AG04450 (cell line): ENCODE results near the gene LRP1B. TPM values are rescaled to one million over a fixed set of nuclear protein-coding genes. Genes with fewer than 3 reads are reported as not detected.

ENCODE experiments used
- CTCF ChIA-PET: fragments of 300-600, 350-600 bp; formaldehyde crosslinking; extraction: SDS; loops from one replicate; lab custom pipeline; 2022; ENCODE audit warnings: antibody characterized with exemption, inconsistent platforms; lab: Charles Lee
- POLR2A ChIA-PET: fragments of 350-600 bp; formaldehyde crosslinking; extraction: SDS; loops from one replicate; lab custom pipeline; 2021; ENCODE audit warnings: antibody characterized with exemption, inconsistent platforms; lab: Yijun Ruan, JAX
- DNase-seq: peaks from one replicate; pipeline ENCODE4 v3.0.0-alpha.2; 2011; ENCODE audit warnings: low read depth, low spot score
- H3K27ac ChIP-seq: one replicate; pipeline ENCODE4 v1.5.1; 2012; ENCODE audit warnings: low read depth, low read length, control low read depth
- H3K27me3 ChIP-seq: one replicate; pipeline ENCODE4 v1.6.0; 2012; ENCODE audit warnings: low read length; ENCODE audit not compliant: control insufficient read depth, insufficient read depth
- H3K4me3 ChIP-seq: 2 replicates; pipeline ENCODE4 v1.5.1; 2011; ENCODE audit warnings: mild to moderate bottlenecking, low read depth, low read length, control low read depth
- H3K9me3 ChIP-seq: 2 replicates; pipeline ENCODE4 v1.5.1; 2012; ENCODE audit warnings: low read length; ENCODE audit not compliant: control insufficient read depth, insufficient read depth
- polyA plus RNA-seq: library from polyadenylated mRNA; depleted of rRNA; stranded (reverse); fragments of >200 nt; gene quantifications from 2 replicates; pipeline ENCODE4 v1.2.3, GENCODE V29; 2011
- TF ChIP-seq, protein P1 (sequence below): IDR thresholded peaks from 2 replicates; pipeline ENCODE4 v1.5.1; 2011; ENCODE audit warnings: low read depth, low read length, control low read depth, inconsistent platforms

LRP1B gene
- polyA plus RNA-seq, 1 experiment = 0.15 TPM

DNA sequence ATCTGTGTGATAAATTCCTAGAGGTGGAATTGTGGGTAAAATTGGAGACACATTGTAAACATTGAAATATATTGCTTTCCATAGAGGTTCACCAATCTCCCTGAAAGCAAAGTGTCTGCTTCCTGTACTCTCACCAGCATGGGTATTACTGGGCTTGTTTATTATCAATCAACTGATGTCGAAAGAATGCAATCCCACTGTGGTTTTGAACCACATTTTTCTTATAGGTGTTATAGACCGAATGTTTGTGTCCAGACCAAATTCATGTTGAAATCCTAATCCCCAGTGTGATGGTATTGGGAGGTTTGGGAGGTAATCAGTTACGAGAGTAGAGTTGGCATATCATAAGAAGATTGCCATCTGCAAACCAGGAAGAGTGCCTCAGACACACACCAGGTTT lies 1212.4 kb downstream of the LRP1B start:
- Histone ChIP-seq H3K9me3 (no peaks in the 10 kb centered on the region), H3K4me3 (no peak overlapping the region), H3K27ac (no peak overlapping the region), H3K27me3 (no peaks in the 10 kb centered on the region)
- POLR2A ChIA-PET = no interaction called here
- no peak for DNase-seq
- CTCF ChIA-PET = interaction anchor here (0.7 kb wide), 1 partner anchor 251 kb away, joined by 3 read pairs; no protein-coding TSS in a partner anchor
- TF ChIP-seq, protein P1, sequence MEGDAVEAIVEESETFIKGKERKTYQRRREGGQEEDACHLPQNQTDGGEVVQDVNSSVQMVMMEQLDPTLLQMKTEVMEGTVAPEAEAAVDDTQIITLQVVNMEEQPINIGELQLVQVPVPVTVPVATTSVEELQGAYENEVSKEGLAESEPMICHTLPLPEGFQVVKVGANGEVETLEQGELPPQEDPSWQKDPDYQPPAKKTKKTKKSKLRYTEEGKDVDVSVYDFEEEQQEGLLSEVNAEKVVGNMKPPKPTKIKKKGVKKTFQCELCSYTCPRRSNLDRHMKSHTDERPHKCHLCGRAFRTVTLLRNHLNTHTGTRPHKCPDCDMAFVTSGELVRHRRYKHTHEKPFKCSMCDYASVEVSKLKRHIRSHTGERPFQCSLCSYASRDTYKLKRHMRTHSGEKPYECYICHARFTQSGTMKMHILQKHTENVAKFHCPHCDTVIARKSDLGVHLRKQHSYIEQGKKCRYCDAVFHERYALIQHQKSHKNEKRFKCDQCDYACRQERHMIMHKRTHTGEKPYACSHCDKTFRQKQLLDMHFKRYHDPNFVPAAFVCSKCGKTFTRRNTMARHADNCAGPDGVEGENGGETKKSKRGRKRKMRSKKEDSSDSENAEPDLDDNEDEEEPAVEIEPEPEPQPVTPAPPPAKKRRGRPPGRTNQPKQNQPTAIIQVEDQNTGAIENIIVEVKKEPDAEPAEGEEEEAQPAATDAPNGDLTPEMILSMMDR = no peak

DNA sequence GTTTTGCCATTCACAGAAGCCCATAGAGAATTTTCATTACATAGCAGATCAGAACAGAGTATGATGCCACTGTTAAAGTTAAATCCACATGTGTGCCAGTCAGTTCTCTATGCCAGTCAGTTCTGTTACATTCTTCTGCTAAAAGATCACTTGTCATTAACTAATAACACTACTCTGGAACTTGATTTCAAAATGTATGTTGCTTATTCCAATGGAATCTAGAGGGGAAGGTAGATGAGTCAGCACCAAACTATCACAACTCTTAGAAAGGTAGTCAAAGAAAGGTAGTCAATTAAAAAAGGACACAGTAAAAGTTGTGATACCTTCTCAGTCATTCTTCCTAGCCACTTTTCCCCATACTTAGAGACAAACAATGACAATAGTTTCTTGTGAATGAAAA lies 1214.4 kb downstream of the LRP1B start:
- CTCF ChIA-PET = no interaction called here
- no peak overlapping the region for H3K4me3 ChIP-seq
- H3K9me3 ChIP-seq = no peaks in the 10 kb centered on the region
- TF ChIP-seq, protein P1 = no peak
- H3K27me3 ChIP-seq = no peaks in the 10 kb centered on the region
- H3K27ac ChIP-seq = no peak overlapping the region
- DNase-seq = no peak
- POLR2A ChIA-PET = no interaction called here

DNA sequence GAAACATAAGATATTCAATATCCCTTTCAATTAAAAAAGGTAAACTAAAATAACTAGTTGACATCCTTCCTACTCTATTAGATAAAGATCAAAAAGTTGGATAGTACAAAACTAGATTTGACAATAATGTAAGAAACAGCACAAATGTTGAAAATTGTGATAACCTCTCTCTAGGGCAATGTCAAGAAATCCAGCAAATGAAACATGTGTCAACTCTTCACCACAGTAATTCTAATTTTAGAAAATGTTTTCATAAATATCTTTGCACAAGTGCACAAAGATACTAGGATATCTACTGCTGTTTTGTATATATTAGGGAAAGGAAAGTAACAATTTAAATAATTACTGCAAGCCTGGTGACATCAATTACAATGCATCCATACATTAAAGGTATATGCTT lies 1220.1 kb downstream of the LRP1B start:
- Histone ChIP-seq H3K27ac (no peak overlapping the region), H3K27me3 (no peaks in the 10 kb centered on the region), H3K9me3 (no peaks in the 10 kb centered on the region), H3K4me3 (no peak overlapping the region)
- POLR2A ChIA-PET = no interaction called here
- TF ChIP-seq, protein P1 = no peak
- CTCF ChIA-PET = interaction anchor here (0.7 kb wide), 1 partner anchor 47 kb away, joined by 3 read pairs; no protein-coding TSS in a partner anchor
- DNase-seq = no peak

DNA sequence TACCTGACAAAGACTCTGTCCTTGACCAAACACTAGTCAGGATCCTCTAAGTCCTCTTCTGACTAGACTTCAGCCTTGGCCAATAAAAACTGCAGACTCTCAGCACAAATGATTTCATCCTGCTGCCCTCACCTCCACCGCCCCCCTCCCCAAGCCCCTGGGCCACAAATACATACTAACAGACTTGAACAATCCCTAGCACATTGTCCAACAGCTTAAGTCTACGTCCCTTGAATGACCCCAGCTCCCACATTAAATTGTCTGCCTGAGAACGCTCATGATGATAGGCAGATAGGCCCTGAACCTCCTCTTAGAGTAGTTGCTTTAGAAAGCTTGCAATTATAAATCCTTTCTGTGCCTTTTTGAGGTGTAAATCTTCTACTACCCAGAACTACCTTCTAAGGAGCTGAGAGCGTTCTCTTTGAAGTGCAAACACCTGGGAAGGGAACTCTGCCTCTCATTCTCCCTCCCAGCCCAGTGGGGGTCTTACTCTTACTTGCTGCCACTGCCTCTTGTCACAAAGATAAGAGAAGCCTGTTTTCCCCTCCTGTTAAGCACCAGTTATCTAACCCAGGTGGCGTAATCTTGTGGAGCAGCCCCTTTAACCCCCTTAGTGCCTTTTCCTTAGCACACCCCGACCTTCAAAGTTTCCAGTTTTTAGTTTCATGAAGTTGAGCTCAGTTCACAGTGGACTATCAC lies 1225.6 kb downstream of the LRP1B start:
- POLR2A ChIA-PET = no interaction called here
- Histone ChIP-seq H3K27me3 (no peaks in the 10 kb centered on the region), H3K9me3 (no peaks in the 10 kb centered on the region), H3K27ac (no peak overlapping the region), H3K4me3 (no peak overlapping the region)
- CTCF ChIA-PET = no interaction called here
- TF ChIP-seq, protein P1 = no peak
- no peak for DNase-seq

DNA sequence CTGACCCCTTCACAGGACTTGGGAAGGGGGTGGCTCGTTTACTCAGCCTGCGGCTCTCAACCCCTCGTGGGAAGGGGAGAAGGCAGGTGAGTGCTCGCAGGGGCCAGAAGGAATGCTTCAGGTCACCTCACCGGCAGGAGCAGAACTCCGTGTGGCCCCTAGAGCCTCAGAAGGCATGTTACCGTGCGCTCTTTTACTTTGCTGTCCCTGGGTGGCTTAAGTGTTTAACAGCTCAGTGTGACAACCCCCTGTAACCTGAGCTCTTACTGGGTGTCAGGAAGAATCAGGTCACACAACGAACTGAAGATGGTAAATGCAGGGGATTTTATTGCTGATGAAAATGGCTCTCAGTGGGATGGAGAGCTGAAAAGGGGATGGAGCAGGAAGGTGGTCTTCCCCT lies 1235.4 kb downstream of the LRP1B start:
- ChIA-PET POLR2A (no interaction called here), CTCF (interaction anchor here (0.6 to 0.7 kb wide), 2 partner anchors 9 to 18 kb away, joined by 3 read pairs; no protein-coding TSS in a partner anchor)

More for the DNA sequence above, 1235.4 kb downstream of the LRP1B start:
- no peak overlapping the region for H3K27ac ChIP-seq
- no peaks in the 10 kb centered on the region for H3K27me3 ChIP-seq
- H3K9me3 ChIP-seq = no peaks in the 10 kb centered on the region
- DNase-seq = no peak
- TF ChIP-seq, protein P1 = no peak
- H3K4me3 ChIP-seq = no peak overlapping the region
